ENCODE results near the gene CD7.

CD7 gene

DNA sequence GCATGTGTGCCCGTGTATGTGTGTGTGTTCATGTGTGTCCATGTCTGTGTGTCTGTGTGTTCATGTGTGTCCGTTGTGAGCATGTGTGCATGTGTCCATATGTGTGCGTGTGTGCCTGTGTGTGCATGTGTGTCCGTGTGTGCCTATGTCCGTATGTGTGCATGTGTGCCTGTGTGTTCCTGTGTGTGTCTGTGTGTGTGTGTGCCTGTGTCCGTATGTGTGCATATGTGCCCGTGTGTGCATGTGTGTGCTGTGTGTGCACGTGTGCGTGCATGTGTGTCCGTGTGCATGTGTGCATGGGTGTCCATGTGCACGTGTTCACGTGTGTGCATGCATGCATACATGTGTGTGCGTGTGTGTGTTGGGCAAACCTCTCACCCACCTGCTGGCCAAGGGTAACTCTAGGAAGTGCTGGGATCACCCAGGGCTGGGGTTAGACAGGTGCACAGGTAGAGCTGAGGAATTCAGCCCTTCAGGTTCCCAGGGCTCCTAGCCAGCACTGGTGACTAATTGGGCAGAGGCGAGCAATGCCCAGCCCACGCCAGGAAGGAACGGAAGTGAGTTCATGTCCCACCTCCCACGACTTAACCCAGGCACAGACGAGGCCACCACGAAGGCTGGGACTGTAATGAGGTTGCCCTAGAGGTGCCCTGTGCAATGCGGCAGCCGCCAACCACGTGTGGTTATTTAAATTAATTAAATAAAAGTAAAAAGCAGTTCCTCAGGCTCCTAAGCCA lies 35.7 kb downstream of the CD7 start:
- no peak for TF ChIP-seq ZNF274 (IDR thresholded peaks at IDR 0.05; ENCODE audit: low read depth, low read length)
- H3K4me3 ChIP-seq (ENCODE audit: low read length) = no peak overlapping the region

DNA sequence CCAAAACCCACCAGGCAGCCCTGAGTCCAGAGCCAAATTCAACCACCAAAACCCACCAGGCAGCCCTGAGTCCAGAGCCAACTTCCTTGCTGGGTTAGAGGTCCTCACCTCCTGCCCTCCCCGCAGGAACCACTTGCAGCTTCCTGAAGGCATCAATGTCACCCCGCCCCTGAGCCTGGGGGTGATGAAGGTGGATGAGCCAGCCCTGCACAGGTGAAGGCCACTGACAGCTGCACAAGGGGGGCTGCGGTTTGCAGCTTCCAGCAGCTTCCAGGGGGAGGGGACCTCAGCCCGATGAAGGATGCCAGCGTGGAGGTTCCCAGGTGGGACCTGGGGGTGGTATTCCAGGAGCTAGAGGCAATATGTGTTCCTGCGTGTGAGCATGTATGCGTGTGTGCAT lies 36.3 kb downstream of the CD7 start:
- no peak overlapping the region for H3K4me3 ChIP-seq (ENCODE audit: low read length)
- no peak for TF ChIP-seq ZNF274 (IDR thresholded peaks at IDR 0.05; ENCODE audit: low read depth, low read length)

DNA sequence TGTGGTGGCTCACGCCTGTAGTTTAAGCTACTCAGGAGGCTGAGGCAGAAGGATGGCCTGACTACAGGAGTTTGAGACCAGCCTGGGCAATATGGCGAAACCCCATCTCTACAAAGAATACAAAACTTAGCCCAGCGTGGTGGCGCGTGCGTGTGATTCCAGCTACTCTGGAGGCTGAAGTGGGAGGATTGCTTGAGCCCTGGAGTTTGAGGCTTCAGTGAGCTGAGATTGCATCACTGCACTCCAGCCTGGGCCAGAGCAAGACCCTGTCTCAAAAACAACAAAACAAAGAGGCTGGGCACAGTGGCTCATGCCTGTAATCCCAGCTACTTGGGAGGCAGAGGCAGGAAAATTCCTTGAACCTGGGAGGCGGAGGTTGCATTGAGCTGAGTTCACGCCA lies 36.9 kb downstream of the CD7 start:
- no peak for TF ChIP-seq ZNF274 (IDR thresholded peaks at IDR 0.05; ENCODE audit: low read depth, low read length)

DNA sequence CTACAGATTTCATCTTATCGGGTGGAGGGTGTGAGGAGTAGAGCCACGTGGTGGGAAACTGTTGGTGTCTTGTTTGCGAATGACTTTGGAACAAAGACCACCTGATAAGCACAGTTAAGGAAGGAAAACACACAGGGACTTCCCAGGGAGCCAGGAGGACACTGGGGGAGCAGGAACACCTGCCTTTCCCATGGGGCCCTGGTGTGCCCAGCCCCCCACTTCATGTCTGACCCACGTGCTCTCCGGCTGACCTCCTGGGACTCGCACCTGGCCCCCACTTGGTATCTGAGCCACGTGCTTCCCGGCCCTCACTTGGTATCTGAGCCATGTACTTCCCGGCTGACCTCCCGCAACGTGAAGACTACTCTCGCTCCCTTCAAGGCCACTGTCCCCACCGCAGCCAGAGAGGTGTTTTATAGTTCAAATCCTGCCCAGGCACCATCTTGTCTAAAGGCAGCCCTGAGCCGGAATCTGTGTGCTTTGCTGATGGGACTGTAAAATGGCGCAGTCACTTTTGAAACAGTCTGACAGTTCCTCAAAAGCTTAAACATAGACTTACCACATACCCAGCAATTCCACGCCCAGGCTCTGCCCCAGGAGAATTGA lies 38.5 kb downstream of the CD7 start:
- no peak overlapping the region for H3K4me3 ChIP-seq (ENCODE audit: low read length)
- TF ChIP-seq ZNF274 (IDR thresholded peaks at IDR 0.05; ENCODE audit: low read depth, low read length) = no peak

More for the DNA sequence above, 36.9 kb downstream of the CD7 start:
- no peak overlapping the region for H3K4me3 ChIP-seq (ENCODE audit: low read length)

DNA sequence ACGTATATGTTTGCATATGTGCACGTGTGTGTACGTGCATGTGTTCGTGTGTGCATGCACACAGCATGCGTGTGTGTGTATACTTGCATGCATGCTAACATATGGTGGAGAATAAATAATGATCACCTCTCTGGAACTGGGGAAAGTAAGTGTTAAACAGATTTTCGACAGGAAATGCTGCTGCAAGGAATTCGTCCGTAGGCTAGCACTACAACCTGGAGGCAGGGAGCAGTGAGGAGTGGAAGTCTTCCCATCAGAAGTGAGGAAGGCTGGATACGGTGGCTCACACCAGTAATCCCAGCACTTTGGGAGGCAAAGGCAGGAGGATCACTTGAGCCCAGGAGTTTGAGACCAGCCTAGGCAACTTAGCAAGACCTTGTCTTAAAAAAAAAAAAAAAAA lies 39.1 kb downstream of the CD7 start:
- H3K4me3 ChIP-seq (ENCODE audit: low read length) = no peak overlapping the region
- TF ChIP-seq ZNF274 (IDR thresholded peaks at IDR 0.05; ENCODE audit: low read depth, low read length) = no peak

DNA sequence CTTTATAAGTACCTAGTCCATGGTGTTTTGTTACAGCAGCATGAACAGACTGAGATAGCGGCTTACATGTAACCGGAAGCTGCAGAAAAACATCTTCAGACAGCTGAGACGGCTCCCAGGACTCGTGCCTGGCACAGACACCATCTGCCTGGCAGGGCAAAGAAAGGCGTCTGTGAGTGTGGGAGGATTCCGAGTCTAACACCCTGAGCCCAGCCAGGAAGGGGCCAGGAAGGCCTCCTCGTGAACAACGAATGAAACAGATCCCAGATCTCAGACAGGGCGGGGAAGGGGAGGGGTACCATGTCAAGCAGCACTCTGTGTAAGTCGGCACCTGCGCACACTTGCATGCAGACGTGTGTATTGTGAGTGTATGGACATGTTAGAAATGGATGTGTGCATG lies 39.6 kb downstream of the CD7 start:
- no peak for TF ChIP-seq ZNF274 (IDR thresholded peaks at IDR 0.05; ENCODE audit: low read depth, low read length)
- H3K4me3 ChIP-seq (ENCODE audit: low read length) = no peak overlapping the region

DNA sequence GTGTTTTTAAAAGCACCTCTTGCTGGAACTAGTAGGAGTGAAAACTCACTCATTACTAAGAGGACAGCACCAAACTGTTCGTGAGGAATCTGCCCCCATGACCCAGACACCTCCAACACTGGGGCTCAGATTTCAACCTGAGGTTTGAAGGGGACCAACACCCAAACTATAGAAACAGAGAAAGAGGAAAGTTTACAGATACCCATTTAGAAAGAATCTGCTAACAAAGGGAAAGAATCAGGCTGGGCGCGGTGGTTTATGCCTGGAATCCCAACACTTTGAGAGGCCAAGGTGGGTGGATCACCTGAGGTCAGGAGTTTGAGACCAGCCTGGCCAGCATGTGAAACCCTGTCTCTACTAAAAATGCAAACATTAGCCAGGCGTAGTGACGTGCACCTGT lies 40.5 kb downstream of the CD7 start:
- H3K4me3 ChIP-seq (ENCODE audit: low read length) = no peak overlapping the region
- TF ChIP-seq ZNF274 (IDR thresholded peaks at IDR 0.05; ENCODE audit: low read depth, low read length) = no peak

DNA sequence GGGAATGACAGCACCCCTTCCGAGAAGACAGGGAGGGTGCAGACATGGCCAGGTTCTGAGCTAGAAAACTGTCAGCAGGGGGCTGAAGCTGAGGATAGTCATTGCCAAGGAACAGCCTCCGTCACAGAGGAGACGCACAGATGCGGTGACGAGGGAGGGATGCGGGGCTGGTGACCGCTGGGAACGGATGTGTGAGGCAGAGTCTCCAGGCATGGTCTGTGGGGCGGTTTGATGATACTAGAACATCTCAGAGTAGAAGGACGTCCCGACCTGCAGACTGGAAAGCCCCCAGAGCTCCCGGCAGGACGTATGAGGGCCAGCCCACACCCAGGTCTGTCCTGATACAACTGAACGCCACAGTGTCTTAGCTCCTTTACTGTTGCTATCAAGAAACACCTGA lies 42.1 kb downstream of the CD7 start:
- no peak overlapping the region for H3K4me3 ChIP-seq (ENCODE audit: low read length)
- TF ChIP-seq ZNF274 (IDR thresholded peaks at IDR 0.05; ENCODE audit: low read depth, low read length) = no peak

DNA sequence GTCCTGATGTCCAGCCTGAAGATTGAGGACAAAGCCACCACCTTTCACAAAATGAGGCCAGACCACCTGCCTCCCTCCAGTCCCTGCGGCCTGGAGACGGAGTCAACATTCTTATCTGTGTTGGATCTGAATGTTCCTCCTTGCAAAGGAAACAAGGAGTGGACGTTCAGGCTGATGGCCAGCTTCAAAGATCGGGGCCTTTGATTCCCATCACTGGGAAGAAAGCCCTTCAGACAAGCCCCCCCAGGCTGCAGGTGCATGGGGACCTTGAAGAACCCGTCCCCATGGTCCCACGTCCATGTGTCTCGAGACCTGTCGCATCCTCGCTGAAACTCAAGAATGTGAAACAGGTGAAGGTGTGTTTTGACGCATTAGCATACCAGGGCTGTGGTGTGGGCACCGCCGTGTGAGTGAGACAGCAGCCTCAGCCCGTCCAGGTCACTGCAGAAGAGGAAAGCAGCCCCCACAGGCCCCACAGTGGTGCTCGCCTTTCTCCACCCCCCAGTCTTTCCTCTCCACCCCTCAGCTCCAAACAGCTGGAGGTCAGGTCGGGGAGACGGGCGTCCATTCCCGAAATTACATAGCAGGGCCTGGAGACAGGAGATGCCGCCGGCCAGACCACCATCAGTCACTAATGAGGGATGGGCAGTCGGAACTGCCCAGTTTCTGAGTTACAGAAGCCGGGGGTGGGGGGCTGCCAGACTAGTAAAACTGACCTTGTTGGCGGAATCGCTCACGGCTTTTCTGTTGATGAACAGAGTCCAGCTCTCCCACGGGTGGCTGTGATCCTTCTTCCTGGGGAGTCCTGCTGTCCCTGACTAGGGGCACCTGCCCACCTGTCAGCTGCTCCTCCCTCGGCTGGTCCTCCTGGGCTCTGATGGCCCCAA lies 43.0 kb downstream of the CD7 start:
- no peak for TF ChIP-seq ZNF274 (IDR thresholded peaks at IDR 0.05; ENCODE audit: low read depth, low read length)
- H3K4me3 ChIP-seq (ENCODE audit: low read length) = no peak overlapping the region

DNA sequence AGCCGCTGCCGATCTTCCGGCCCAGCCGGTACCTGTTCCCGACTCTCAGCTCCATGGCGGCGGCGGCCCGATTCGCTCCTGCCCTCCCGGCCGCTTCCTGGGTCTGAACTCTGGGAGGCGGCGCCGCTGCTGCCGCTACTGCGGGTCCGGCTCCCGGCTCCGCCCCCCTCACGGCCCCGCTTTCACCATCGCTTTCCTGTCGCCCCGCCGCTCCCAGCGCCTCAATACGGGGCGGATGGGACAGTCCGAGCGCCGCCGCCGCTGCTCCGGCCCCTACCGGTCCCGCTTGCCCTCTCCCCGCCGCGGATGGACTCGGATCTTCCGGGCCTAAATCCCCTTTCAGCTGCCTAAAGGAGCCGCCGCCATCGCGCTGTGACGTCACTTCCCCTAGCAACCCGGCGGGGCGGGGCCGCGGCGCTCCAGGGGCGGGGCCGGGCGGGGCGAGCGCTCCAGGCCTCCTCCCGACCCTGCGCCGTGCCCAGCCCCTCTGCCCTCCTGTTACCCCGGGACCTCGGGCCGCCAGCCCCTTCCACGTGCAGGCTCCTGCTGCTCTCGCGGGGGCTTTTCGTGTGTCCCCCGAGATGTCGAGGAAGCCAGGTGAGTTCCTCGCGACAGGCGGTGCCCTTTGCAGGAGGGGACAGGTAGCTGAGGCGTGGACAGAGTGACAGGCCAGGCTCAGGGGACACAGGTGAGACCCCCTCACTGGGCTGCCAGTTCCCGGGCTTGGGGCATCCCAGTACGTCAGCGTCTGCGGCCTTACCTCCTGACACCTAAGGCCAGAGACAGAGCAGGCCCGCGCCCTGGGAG lies 43.9 kb downstream of the CD7 start, which contains the start of gene CSNK1D:
CSNK1D (minus strand) TSS at position 374 of the 807 bp plus-strand sequence; CDS start at position 55, 319 bp downstream.
- no peak for TF ChIP-seq ZNF274 (IDR thresholded peaks at IDR 0.05; ENCODE audit: low read depth, low read length)
- peak within 1 kb of the TSS; percentile 92 for H3K4me3 ChIP-seq (ENCODE audit: low read length)

DNA sequence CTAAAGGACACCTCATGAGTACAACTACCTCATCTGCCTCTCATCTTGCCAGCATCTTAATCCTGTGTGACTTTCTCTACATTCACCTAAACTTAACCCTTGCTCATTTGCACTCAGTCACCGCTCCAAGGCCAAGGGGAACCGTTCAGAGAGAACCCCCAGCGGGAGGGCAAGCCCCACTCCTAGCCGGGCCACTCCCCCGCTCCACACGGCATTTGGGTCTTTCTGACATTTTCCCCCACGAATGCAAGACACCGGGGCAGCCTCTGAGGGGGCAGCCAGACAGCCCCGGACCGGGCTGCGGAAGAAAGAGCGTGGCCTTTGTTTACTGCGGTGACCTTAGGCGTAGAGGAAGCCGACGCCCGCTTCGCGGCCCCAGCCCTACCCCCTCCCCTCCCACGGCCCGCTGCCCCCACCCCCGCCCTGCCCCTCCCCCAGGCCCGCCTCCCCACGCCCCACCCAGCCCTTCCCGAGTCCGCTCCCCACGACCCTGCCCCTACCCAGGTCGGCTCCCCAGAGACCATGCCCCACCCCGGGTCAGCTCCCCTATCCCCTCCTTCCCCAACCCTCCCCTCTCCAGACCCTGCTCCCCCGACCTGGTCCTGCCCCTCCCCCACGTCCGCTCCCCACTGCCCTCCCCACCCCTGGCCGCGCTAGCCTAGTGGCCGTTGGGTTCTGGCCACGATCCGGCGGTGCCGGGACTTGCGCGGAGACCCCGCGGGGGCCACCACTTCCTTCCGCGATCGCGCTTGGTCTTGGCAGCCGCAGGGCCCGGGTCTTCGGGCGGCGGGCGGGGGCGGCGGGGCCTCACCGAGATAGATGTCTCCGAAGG lies 44.7 kb downstream of the CD7 start:
- H3K4me3 ChIP-seq (ENCODE audit: low read length) = peak overlapping the region; percentile 92
- no peak for TF ChIP-seq ZNF274 (IDR thresholded peaks at IDR 0.05; ENCODE audit: low read depth, low read length)

DNA sequence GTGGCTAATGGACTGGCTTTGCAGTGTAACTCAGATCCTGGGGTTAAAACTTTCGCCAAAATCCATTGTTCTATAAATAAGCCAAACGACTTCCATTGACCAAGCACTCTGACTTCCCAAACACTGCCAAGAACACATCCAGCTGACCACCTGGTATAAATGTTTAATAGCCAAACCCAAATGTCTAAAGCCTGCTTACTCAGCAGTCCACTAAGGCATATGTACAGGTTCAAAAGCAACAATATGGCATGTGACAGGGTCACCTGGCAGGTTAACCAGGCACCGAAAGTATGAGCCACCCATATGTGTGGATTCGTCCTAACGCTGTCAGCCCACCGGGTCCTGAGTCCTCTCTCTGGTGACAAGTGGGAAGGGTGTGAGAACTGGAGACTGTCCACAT lies 46.0 kb downstream of the CD7 start:
- no peak for TF ChIP-seq ZNF274 (IDR thresholded peaks at IDR 0.05; ENCODE audit: low read depth, low read length)
- no peak overlapping the region; the same call in 1 of the 2 replicates for H3K4me3 ChIP-seq (ENCODE audit: low read length)

DNA sequence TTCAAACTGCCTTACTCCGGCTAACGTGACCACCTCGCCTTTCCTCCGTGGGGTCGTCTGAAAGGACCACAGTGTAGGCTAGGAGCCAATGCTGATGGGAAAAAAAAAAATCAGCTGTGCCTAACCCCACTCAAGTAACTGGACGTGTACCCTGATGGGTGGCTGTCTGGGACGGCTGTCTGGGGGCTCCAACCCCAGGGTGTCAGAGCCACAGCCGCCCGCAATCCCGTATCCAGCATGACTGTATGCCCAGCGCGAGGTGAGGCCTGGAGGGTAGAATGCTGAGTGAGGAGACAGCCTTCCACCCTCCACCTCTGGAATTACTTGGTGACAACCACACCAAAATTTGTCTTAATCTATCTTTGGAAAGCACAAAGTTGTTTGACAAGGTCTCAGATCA lies 46.8 kb downstream of the CD7 start:
- no peak overlapping the region for H3K4me3 ChIP-seq (ENCODE audit: low read length)
- no peak for TF ChIP-seq ZNF274 (IDR thresholded peaks at IDR 0.05; ENCODE audit: low read depth, low read length)

All from GM08714 (cell line).